LNCAP (cell line): Measurements from ENCODE around the gene CBFB.

Source experiments
- TF ChIP-seq, protein P1 (sequence below): fragments of 450-650 bp; IDR thresholded peaks from 2 replicates; pipeline ENCODE4 v1.5.1; 2017; ENCODE audit warnings: mild to moderate bottlenecking

Gene CBFB

DNA sequence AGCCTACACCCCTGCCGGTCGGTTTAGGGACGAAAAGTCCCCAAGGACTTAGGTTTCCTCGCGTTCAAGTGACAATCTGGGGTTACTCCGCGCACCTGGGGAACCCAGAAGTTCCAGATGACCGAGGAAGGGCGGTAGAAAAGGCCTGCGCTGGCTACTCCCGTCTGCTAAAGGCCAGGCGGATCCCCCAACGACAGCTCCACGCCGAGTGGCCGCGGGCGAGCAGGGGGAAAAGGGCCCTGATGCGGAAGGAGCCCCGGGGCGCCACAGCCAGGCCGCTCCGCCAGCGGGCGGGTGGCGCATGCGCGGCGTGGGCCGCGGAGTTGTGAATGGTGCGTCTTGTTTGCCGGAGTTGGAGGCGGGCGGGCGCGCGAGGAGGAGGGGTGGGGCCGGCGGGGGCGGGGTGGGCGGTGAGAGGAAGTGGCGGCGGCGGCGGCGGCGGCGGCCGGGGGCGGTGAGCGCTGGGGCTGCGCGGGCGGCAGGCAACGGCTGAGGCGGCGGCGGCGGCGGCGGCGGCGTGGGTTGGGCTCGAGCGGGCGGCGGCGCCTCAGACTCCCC is at the start of gene CBFB:
Gene CBFB (plus strand): TSS at position 454 of the 558 bp plus-strand sequence. CDS start 259 bp downstream, outside the sequence.
- TF ChIP-seq, protein P1, sequence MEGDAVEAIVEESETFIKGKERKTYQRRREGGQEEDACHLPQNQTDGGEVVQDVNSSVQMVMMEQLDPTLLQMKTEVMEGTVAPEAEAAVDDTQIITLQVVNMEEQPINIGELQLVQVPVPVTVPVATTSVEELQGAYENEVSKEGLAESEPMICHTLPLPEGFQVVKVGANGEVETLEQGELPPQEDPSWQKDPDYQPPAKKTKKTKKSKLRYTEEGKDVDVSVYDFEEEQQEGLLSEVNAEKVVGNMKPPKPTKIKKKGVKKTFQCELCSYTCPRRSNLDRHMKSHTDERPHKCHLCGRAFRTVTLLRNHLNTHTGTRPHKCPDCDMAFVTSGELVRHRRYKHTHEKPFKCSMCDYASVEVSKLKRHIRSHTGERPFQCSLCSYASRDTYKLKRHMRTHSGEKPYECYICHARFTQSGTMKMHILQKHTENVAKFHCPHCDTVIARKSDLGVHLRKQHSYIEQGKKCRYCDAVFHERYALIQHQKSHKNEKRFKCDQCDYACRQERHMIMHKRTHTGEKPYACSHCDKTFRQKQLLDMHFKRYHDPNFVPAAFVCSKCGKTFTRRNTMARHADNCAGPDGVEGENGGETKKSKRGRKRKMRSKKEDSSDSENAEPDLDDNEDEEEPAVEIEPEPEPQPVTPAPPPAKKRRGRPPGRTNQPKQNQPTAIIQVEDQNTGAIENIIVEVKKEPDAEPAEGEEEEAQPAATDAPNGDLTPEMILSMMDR = no peak

DNA sequence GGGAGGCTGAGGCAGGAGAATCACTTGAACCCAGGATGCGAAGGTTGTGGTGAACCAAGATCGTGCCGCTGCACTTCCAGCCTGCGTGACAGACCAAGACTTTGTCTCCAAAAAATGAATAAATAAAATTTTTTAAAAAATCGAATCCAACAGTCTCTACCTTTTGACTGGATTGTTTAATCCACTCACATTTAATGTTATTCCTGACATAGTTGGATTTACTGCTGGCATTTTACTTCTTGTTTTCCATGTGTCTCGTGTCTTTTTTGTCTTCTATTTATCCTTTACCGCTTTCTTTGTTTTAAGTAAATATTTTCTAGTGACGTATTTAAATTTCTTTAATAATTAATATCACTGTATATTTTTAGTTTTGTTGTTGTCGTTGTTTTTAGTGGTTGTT is 45.9 kb upstream of the CBFB start:
- TF ChIP-seq, protein P1 = no peak

DNA sequence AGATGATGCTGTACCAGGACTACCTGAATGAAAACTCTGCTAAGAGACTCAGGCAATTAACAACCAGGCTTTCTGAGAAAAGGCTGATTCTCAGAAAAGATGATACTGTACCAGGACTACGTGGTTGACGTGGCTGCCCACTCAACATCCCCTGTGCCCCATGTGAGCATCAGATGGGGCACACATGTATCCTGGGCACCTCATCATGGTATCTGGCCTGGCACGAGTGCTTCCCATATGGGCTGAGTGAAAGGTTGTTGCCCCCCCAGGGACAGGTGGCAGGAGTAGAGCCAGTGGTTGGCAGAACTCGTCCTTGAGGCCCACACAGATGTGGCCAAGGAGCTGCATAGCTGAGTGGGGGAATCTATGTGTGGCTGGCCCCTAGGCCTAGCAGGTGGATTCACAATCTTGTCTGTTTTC is 44.0 kb upstream of the CBFB start:
- TF ChIP-seq, protein P1 = no peak

DNA sequence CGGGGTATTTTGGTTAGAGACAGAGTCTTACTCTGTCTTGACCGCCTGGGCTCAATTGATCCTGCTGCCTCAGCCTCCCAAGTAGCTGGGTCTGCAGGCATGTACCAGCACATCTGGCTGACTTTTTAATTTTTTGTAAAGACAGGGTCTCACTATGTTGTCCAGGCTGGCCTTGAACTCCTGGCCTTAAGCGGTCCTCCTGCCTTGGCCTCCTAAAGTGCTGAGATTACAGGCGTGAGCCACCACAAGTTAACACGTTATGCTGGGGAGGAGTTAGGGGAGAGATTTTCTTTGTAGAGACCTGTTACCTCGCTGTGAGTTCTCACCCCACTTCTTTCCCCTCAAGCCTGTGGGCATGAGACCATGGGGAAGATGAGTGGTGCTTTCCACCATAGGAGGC is 42.4 kb upstream of the CBFB start:
- TF ChIP-seq, protein P1 = no peak

DNA sequence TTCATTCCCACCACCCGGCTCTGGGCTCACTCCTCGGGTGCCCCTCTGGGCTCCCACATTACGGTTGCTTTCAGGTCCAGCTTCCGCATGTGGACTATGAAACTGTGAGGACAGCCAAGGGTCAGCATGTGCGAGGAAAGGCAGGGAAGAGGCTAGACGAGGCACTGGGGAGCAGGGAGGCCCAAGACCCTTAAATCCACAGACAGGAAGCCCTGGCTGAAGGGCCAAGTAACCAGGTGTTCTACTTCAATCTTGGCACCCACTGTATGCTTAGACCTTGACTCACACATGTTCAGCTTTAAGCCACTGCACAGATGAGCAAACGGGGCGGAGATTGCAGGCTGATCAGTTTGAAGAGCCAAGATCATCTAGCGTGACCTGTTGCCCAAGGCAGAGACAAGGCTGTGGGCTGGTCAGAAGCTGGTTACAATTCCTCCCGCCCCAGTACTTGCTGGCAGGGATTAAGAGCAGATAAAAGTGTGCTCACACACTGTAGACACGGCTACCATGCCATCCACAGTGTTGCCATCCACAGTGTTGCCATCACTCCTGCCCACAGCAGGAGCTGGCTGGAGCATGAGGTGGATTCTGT is 40.7 kb upstream of the CBFB start, which contains the start of gene CES4A:
Gene CES4A (plus strand): TSS at position 393 of the 592 bp plus-strand sequence. CDS start 184 bp downstream, at position 577.
- TF ChIP-seq, protein P1 = no peak

DNA sequence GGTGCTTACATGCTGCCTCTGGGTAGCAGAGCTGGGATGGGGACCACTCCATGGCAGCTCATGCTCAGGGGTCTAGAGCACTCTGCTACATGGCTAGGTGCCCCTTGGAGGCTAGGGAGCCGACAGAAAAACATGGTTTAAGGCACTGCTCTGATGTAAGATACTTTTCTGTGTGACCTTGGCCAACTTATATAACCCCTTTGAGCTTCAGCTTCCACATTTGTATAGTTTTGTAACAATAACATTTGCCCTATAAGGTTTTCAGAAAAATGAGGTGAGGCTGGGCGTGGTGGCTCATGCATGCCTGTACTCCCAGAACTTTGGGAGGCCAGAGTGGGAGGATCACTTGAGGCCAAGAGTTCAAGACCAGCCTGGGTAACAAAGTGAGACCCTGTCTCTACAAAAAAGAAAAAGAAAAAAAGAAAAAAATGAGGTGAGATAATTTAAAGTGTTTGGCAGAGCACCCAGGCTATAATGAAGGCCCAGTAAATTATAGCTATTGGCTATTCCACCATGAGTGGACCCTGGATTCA is 37.3 kb upstream of the CBFB start:
- TF ChIP-seq, protein P1 = no peak

DNA sequence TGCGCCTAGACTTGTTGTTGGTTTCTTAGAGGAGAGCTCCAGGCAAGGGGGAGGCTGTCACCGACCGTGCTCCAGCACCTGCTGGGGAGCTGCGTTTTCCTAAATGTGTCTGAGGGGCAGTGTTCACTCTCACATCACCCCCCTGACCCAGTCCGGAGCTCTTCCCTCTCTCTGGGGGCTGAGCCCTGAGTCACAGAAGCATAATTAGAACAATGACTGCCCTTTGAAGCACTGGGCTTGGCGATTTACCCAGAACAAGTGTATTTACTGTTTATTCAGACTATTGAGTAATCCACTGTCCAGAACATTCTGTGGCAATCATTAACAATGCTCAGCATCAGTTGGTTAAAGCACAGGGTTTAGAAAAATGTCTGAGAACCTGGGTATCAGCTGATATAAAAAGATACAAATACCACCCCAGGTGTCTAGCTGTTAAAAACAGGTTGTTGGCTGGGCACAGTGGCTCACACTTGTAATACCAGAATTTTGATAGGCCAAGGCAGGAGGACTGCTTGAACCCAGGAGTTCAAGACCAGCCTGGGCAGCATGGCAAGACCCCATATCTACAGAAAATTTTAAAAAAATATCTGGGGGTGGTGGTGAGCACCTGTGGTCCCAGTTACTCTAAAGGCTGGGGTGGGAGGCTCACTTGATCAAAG is 32.5 kb upstream of the CBFB start:
- TF ChIP-seq, protein P1 = no peak
